ENCODE data around the gene CHD3.
A peak's percentile ranks its signal among the peaks of the same experiment; 100 is the strongest.

Gene CHD3

DNA sequence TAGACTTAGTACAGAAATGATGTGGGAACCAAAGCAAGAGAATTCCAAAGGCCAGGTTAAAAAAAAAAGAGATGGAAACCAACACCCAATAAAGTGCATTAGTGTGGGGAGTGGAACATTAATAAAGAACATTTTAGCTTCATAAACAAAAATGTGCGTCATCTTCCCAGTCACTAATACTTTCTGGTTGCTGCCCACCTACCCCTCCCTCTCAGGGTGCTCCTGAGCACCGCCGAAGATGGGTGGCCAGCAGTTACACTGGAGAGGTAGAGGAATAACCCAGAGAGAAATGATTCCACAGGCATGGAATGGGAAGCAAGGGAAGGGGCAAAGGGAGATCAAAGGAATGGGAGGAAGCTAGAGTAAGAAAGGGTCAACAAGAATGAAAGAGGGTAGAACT lies 6.0 kb upstream of the CHD3 start:
- TF ChIP-seq, protein P1, sequence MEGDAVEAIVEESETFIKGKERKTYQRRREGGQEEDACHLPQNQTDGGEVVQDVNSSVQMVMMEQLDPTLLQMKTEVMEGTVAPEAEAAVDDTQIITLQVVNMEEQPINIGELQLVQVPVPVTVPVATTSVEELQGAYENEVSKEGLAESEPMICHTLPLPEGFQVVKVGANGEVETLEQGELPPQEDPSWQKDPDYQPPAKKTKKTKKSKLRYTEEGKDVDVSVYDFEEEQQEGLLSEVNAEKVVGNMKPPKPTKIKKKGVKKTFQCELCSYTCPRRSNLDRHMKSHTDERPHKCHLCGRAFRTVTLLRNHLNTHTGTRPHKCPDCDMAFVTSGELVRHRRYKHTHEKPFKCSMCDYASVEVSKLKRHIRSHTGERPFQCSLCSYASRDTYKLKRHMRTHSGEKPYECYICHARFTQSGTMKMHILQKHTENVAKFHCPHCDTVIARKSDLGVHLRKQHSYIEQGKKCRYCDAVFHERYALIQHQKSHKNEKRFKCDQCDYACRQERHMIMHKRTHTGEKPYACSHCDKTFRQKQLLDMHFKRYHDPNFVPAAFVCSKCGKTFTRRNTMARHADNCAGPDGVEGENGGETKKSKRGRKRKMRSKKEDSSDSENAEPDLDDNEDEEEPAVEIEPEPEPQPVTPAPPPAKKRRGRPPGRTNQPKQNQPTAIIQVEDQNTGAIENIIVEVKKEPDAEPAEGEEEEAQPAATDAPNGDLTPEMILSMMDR (conservative IDR thresholded peaks at IDR 0.05; ENCODE audit: low read depth, low read length) = no peak
- Histone ChIP-seq H3K36me3 (ENCODE audit: insufficient read depth) (no peaks in the 10 kb centered on the region), H3K9ac (no peak overlapping the region), H3K4me1 (ENCODE audit: low read depth, poor library complexity, severe bottlenecking) (peaks cover 3% of the 10 kb centered on the region), H2AFZ (ENCODE audit: low read depth) (no peak overlapping the region), H3K27me3 (ENCODE audit: insufficient read depth, low read depth) (no peaks in the 10 kb centered on the region), H3K4me2 (no peak overlapping the region), H3K4me3 (IDR thresholded peaks at IDR 0.05; ENCODE audit: insufficient read depth, low read depth, low read length) (no peak overlapping the region), H3K79me2 (ENCODE audit: insufficient read depth, low read depth) (no peaks in the 10 kb centered on the region), H4K20me1 (ENCODE audit: insufficient read depth) (no peaks in the 10 kb centered on the region), H3K27ac (no peak overlapping the region)

- Histone ChIP-seq H3K9ac (no peak overlapping the region; the same call in 1 of the 2 replicates), H3K36me3 (ENCODE audit: insufficient read depth) (no peaks in the 10 kb centered on the region), H3K27ac (no peak overlapping the region), H3K79me2 (ENCODE audit: insufficient read depth, low read depth) (no peaks in the 10 kb centered on the region), H3K4me2 (no peak overlapping the region; the same call in 1 of the 2 replicates), H3K4me3 (IDR thresholded peaks at IDR 0.05; ENCODE audit: insufficient read depth, low read depth, low read length) (no peak overlapping the region), H2AFZ (ENCODE audit: low read depth) (no peak overlapping the region), H3K4me1 (ENCODE audit: low read depth, poor library complexity, severe bottlenecking) (peaks cover 3% of the 10 kb centered on the region), H3K27me3 (ENCODE audit: insufficient read depth, low read depth) (no peaks in the 10 kb centered on the region), H4K20me1 (ENCODE audit: insufficient read depth) (no peaks in the 10 kb centered on the region)
- TF ChIP-seq, protein P1 (conservative IDR thresholded peaks at IDR 0.05; ENCODE audit: low read depth, low read length) = no peak
These were observed 4.7 kb upstream of the CHD3 start for GRCh38 chr17:7883781-7884386.

DNA sequence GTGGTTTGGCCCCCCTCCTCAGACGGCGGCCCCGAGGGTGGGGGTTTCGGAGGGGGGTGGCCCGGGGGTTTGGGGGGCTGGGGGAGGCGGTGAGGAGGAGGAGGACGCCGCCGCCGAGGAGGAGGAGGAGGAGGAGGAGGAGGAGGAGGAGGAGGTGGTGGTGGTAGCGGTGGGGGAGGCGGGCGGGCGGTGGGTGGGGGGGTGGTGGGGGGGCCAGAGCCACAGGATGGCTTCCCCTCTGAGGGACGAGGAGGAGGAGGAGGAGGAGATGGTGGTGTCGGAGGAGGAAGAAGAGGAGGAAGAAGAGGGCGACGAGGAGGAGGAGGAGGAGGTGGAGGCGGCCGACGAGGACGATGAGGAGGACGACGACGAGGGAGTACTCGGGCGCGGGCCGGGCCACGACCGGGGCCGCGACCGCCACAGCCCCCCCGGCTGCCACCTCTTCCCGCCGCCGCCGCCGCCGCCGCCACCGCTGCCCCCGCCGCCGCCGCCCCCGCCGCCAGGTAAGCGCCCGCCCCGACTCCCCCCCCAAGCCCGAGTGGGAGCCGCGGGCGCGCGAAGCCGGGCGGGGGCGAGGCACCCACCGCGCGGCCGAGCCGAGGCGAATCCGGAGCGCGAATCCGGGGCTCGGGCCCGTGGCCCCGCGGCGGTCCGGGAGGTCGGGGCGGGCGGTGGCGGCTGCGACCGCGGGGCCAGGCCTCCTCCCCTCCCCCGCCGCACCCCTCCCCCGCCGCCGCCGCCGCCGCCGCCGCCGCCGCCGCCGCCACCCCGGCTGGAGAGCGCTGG lies 3.8 kb upstream of the CHD3 start:
- Histone ChIP-seq H4K20me1 (ENCODE audit: insufficient read depth) (no peaks in the 10 kb centered on the region), H3K27me3 (ENCODE audit: insufficient read depth, low read depth) (no peaks in the 10 kb centered on the region), H2AFZ (ENCODE audit: low read depth) (no peak overlapping the region), H3K36me3 (ENCODE audit: insufficient read depth) (no peaks in the 10 kb centered on the region), H3K79me2 (ENCODE audit: insufficient read depth, low read depth) (no peaks in the 10 kb centered on the region), H3K27ac (no peak overlapping the region), H3K4me3 (IDR thresholded peaks at IDR 0.05; ENCODE audit: insufficient read depth, low read depth, low read length) (no peak overlapping the region), H3K4me2 (no peak overlapping the region), H3K4me1 (ENCODE audit: low read depth, poor library complexity, severe bottlenecking) (peaks cover 3% of the 10 kb centered on the region), H3K9ac (no peak overlapping the region)
- TF ChIP-seq, protein P1 (conservative IDR thresholded peaks at IDR 0.05; ENCODE audit: low read depth, low read length) = no peak

GRCh38 chr17:7885367-7886226 lies 3.0 kb upstream of the CHD3 start:
- Histone ChIP-seq H3K4me1 (ENCODE audit: low read depth, poor library complexity, severe bottlenecking) (peaks cover 3% of the 10 kb centered on the region), H3K9ac (peak overlapping the region; percentile 61; the same call in 1 of the 2 replicates), H3K27me3 (ENCODE audit: insufficient read depth, low read depth) (no peaks in the 10 kb centered on the region), H3K79me2 (ENCODE audit: insufficient read depth, low read depth) (no peaks in the 10 kb centered on the region), H3K36me3 (ENCODE audit: insufficient read depth) (no peaks in the 10 kb centered on the region), H2AFZ (ENCODE audit: low read depth) (no peak overlapping the region), H3K27ac (peak overlapping the region; percentile 53), H3K4me2 (peak overlapping the region; percentile 17; the same call in 1 of the 2 replicates), H3K4me3 (IDR thresholded peaks at IDR 0.05; ENCODE audit: insufficient read depth, low read depth, low read length) (no peak overlapping the region), H4K20me1 (ENCODE audit: insufficient read depth) (no peaks in the 10 kb centered on the region)
- TF ChIP-seq, protein P1 (conservative IDR thresholded peaks at IDR 0.05; ENCODE audit: low read depth, low read length) = no peak
